Sigmoid colon (tissue), 4 donors: ENCODE results near the gene ADAMTS10.

ENCODE experiments used
- CTCF ChIP-seq, 4 experiments: fragments of 450-650 bp in 3 of 4; fragments of 200-600 bp in 1 of 4; IDR thresholded peaks; one replicate each; pipeline ENCODE4 v1.5.1; 2016 to 2019; ENCODE audit warnings: antibody characterized with exemption in 4 of 4, mild to moderate bottlenecking in 3 of 4, moderate library complexity in 2 of 4
- EP300 ChIP-seq, 4 donors: sonication (generic); formaldehyde crosslinking; IDR thresholded peaks; one replicate each; pipeline ENCODE4 v1.6.1; 2017; ENCODE audit warnings: antibody characterized with exemption in 4 of 4
- POLR2A ChIP-seq, 2 donors: fragments of 450-650 bp; IDR thresholded peaks; one replicate each; pipeline ENCODE4 v1.6.1; 2016; ENCODE audit warnings: antibody characterized with exemption in 2 of 2, mild to moderate bottlenecking in 2 of 2, moderate library complexity in 2 of 2

GRCh38 chr19:8635422-8635821 is 24.9 kb upstream of the ADAMTS10 start:
- TF ChIP-seq POLR2A (IDR thresholded peaks at IDR 0.05) (no peak), CTCF (IDR thresholded peaks at IDR 0.05) (no peak), EP300 (IDR thresholded peaks at IDR 0.05) (no peak)
